Activated naive CD8-positive, alpha-beta T cell treated with anti-CD3 and anti-CD28 coated beads, Interleukin-2, amount 50 U/mL, for 16 hours (primary cell): ENCODE measurements around the gene GTPBP2.
A peak's percentile ranks its signal among the peaks of the same experiment; 100 is the strongest.
"Not testable (repeated sequence)": the region's sequence is repeated elsewhere in the genome, so short reads cannot be mapped to it uniquely, and the experiment has no call there.

Experiments
- DNase-seq: peaks from one replicate; pipeline ENCODE4 v3.0.0-alpha.2; 2020; ENCODE audit warnings: low read depth, low spot score

The GTPBP2 gene

DNA sequence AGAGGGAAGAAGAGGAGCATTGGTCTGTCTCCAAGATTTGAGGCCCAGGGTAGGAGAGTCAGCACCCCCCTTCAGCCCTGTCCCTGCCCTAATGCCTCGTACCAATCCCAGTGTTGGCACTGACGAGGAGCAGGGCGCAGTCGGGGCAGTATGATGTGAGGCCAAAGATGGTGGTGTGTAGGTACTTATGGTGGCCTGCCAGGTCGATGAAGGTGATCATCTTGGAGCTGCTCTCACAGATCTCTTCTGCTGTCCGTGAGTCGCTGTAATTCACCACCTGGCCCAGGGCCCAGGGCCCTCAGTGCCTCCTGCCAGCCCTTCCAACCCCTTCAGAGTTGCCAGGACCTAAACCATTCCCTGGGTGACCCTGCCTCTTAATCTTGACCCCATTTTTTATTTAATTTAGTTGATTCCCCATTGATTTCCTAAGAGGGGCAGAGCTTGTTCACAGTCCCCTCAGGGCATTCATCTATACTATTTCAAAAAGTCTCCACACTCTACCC, 4.2 kb downstream of the GTPBP2 start:
- DNase-seq, result no peak

DNA sequence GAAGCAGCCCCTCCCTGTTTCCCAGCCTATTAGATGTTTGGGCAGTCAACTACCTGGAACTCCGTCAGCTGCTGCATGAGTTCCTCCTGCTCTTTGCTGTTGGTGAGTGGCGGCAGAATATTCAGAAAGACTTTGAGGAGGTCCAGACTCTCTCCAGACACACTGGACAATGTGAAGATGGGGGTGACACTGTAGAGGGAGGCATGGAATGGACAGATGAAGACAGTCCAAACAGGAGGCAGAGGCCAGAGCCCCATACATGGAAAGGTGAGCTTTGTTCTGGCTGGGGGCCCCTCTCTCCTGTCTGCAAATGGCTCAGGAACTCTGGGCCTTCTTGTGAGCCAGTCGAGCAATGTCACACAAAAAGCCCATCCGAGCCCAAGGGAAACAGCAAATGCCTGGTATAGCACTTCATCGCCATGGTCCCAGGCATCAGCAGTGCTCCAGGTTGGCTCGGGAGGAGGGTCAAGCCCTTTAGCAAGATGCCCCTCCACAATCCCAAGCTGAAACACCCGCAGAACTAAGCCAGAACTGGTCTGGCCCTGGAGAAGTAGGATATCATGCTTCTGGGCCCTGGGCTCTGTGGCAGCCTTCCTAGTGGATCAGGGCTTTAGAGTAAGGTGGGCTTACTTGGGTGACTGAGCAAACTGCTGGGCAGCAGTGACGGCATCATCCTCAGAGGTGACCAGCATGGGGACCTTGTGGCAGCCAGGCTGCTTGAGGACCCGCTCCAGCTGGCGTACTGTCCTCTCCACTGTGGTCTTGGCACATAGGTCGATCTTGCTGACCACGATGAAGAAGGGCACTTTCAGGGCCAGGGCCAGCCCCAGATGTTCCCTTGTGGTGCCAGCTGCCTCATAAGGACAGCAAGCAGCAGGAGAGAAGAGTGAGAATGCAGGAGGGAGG, 4.9 kb downstream of the GTPBP2 start:
- DNase-seq, result no peak

DNA sequence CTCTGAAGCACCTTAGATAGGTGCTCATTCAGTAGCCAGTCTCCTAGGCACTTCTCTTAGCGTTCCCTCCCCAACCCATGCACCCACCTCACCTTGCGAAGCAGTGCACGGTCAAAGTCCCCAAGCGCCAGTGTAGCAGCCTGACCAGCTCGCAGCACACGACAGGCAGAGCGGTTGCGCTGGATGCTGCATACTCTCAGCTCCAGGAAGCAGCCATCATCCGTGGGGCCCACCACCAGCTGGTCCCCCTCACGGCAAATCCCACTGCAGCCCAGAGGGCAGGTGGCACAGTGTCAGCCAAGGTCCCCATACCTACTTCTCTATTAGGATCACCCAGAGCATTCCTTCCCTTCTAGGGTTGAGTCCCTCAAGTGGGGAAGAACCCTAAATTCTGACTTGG, 6.5 kb downstream of the GTPBP2 start:
- no peak for DNase-seq

DNA sequence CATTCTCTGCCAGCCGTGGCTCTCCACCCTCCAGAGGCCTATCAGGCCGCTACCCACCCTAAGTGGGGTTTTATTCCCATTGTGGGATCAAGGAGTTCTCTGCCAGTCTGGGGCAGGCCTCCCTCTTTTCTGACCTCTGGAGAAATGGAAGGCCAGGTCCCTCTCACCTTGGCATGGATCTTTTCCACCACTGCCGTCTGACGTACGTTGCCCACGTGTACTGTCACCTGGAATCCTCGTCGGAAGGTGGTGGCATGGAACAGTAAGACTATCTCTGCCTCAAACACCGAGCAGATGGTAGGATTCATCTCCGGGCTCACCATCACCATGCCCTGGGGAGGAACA, 7.3 kb downstream of the GTPBP2 start:
- no peak for DNase-seq

DNA sequence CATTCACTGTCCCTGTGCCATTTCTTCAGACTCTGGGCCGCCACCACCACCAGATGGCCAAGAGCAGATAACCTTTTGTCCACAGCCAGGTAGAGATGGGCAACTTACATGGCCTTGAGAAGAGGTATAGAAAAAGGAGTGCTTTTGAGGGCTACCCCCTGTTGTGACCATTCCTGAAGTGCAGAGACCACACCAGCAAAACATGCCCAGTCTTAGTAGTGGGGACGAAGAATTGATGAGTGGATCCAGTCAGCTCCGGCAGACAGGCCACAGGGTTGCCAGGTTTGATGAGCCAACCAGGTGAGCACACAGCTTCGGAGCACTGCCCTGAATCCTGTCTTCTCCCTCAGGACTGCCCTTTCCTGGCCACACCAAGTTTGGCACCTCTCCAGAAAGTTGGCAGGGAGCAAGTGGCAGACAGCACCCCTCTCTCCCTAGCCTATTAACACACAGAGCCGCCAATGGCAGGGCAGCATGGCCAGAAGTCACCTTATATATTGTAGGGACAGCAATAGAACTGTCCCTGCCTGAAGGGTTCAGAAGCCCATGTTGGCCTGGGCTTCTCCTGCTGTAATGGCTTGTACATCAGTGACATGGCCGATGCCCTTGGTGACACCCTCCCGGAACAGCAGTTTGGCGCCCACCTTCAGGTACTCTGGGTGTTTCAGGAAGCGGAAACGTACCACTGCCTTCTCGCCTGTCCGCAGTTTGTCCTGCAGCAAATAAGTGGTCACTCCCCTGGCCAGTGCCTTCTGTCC, 7.8 kb downstream of the GTPBP2 start:
- no peak for DNase-seq

DNA sequence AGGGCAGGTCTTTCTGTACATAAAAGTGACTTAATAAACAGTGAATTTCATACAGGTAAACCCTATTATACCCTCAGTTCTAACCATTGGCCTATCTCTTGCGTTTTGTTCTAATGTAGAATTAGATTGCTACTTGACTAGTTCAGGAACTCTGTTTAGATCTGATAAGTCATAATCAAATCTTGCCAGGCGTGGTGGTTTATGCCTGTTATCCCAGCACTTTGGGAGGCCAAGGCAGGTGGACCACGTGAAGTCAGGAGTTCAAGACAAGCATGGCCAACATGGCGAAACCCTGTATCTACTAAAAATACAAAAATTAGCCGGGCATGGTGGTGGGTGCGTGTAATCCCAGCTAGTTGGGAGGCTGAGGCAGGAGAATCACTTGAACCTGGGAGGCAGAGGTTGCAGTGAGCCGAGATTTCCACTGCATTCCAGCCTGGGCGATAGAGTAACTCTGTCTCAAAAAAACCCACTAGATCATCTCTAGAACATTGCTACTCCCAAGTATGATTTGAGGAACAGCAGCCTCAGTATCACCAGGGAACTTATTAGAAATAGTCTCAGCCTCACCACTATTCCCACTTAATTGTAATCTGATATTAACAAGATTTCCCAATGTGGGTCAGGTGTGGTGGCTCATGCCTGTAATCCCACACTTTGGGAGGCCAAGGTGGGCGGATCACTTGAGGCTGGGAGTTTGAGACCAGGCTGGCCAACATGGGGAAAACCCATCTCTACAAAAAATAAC, 12.2 kb downstream of the GTPBP2 start:
- no peak for DNase-seq

DNA sequence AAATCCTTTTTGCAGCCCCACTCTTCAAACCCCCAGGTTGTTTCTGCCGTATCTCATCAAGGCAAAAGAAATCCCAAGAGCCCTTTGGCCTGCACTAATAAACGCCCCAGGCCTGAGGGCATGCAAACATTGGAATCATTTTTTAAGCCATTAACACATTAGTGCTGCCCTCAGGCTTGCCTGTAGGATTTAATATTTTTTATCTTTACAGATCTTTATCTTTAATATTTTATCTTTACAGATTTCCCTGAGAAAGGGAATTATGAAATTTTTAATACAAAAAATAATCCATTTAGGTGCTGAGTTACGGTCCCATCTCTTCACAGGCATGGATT, 14.7 kb downstream of the GTPBP2 start:
- no peak for DNase-seq

DNA sequence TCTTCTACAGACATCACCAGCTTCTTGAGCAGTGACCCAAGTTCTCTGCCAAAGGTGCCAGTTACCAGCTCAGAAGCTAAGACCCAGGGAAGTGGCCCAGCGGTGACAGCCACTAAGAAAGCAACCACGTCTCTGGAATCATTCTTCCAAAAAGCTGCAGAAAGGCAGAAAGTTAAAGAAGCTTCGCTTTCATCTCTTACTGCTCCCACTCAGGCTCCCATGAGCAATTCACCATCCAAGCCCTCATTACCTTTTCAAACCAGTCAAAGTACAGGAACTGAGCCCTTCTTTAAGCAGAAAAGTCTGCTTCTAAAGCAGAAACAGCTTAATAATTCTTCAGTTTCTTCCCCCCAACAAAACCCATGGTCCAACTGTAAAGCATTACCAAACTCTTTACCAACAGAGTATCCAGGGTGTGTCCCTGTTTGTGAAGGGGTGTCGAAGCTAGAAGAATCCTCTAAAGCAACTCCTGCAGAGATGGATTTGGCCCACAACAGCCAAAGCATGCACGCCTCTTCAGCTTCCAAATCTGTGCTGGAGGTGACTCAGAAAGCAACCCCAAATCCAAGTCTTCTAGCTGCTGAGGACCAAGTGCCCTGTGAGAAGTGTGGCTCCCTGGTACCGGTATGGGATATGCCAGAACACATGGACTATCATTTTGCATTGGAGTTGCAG, 15.2 kb downstream of the GTPBP2 start:
- no peak for DNase-seq

DNA sequence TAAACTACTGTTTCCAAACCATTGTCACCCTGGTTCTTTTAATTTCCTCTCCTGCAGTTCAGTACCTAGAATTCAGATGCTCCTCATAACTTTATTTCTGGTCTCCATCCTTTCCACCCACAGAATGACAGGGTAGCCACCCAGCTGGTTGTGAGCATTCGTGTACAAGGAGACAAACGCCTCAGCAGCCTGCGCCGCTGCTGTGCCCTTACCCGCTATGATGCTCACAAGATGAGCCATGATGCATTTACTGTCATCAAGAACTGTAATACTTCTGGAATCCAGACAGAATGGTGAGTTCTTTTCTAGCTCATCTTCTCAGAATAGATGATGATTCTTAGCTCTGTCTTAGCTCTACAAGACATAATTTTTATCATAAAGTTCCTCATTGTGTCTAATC, 18.6 kb downstream of the GTPBP2 start:
- DNase-seq, result no peak

DNA sequence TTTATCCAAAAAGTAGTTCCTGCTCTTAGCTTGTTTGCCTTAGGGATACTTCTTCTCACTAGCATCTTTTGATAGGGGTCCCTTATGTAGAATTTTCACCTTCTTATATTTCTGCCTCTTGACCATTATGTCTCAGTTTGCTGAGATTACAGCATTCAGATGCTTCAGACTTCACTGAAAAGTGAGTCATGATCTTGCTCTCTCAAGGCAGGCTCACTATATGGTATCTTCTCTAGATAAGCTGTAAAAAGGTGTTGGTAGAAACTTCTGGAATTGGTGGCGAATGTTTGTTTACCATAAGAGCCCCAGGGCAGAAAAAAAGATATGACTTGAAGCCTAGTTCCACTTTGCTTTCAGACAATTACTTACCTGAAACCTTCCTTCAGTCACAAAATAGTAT, 19.7 kb downstream of the GTPBP2 start:
- no peak for DNase-seq

DNA sequence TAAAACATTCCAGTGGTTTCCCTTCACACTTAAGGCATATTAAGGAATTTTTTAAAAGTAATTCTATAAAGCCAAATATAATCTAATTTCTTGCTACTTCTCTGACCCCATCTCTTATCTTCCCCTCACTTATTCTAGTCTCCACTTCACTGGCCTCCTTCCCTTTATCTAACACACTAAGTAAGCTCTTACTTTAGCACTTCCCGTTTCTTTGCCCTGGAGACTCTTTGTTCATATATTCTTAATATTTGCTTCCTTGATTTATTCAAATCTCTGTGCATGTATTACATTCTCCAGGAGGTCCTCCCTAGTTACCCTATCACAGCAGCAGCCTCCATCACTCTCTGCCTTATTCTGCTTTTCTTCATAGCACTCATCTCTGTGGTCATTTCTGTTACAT, 20.3 kb downstream of the GTPBP2 start:
- no peak for DNase-seq

DNA sequence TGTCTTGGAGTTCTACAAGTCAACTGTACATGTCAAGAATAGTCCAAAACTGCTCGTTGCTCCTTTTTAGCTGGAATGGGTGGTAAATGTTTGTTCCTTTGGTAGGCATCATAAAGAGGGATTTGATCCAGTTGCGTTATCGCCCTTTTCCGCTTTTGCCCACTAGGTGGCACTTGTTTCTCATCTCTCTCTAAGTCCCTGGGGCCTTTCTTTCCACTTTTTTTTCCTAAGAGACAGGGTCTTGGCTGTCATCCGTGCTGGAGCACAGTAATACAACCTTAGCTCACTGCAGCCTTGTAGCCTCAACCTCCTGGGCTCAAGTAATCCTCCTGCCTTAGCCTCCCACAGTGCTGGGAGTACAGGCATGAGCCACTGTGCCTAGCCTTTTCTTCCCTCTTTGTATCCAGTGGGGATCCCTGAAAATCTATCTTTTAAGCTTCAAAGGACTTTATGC, 20.7 kb downstream of the GTPBP2 start:
- peak; percentile 29 for DNase-seq

DNA sequence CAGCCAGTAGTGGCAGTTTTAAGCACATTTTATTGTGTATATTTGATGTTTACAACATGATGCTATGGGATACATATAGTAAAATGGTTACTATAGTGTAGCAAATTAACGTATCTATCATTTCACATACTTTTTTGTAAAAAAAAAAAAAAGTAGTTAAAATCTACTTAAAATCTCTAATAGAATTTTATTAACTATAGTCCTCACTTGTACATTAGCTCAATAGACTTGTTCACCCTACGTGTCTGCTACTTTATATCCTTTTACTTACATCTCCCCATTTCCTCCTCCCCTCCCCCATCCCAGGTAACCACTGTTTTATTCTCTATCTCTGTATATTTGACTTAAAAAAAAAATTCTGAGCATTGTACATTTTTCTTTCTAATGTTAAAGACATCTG, 23.0 kb downstream of the GTPBP2 start:
- no peak for DNase-seq

DNA sequence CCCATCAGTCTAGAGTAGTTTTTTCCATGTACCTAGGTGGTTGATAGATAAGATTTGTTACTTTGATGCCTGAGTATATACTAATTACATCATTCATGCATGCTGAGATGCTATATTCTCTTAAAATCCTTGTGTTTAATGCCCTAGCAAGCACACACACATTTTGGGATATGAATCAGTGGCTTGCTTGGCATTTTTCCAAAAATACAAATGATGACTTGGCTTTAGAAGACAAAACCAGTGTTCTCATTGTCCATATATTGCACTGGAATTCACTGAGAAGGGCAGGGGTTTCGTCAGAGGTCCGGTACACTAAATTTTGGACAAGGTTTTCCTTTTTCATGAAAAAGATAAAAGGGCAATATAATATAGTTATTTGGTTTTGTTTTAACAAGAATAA, 24.9 kb downstream of the GTPBP2 start:
- no peak for DNase-seq

DNA sequence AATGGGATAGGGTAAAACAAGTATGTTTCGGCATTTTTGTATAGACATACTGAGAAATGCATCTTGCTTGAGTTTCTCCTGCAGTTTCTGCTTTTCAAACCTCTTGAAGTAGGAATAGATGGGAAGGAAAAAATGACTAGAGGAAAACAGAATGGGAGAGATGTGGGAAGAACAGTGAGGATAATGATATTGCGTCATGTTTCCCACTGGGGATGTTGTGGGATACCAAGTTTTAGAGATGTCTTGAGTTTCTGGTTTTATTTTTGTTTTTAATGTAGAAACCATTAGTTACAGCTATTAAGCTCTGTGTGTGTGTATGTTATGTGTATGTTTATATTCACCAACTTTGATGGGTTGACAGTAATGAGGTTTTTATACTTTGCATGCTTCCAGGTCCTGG, 28.5 kb downstream of the GTPBP2 start:
- no peak for DNase-seq

DNA sequence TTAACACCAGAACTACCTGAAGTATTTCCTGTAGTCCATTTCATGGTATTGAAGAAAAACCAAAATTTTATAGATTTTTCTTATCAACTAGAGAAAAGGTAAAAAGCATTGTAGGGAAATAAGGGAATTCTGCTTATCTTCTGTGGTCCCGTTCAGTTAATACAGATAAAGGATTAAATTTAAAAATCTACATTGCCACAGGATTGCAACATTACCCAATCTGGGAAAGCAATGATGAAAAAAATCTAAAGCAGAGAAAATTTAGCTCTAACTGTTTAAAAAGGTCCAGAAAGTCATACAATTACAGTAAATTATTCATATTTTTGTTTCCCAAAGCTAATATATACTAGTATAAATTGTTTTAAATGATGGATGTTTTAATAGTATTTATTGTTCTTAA, 35.1 kb downstream of the GTPBP2 start:
- DNase-seq, result no peak

DNA sequence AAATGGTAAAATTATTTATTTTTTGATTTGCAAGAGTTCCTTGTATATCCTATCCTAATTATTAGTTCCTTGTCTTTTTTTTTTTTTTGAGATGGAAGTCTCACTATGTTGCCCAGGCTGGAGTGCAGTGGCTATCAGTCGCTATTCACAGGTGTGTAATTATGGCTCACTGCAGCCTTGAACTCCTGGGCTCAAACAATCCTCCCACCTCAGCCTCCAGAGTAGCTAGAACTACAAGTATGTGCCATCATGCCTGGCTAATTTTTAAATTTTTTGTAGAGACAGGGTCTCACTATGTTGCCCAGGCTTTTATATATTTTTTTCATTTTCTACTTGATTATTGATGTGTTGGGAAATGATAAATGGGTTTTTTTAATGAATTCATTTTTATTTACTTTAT, 39.5 kb downstream of the GTPBP2 start:
- DNase-seq, result not testable (repeated sequence)

DNA sequence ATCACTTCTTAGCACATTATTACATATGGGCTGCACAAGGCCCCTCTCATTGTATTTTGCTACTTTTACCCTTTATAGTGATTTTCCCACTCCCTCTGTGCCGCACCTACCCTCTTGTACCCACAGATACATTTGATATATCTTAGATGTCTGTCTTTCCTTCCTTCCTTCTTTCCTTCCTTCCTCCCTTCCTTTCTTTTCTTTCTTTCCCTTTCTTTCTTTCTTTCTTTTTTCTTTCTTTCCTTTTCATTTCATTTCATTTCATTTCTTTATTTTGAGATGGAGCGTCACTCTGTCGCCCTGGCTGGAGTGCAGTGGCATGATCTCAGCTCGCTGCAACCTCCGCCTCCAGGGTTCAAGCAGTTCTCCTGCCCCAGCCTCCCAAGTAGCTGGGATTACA, 40.9 kb downstream of the GTPBP2 start:
- no peak for DNase-seq

DNA sequence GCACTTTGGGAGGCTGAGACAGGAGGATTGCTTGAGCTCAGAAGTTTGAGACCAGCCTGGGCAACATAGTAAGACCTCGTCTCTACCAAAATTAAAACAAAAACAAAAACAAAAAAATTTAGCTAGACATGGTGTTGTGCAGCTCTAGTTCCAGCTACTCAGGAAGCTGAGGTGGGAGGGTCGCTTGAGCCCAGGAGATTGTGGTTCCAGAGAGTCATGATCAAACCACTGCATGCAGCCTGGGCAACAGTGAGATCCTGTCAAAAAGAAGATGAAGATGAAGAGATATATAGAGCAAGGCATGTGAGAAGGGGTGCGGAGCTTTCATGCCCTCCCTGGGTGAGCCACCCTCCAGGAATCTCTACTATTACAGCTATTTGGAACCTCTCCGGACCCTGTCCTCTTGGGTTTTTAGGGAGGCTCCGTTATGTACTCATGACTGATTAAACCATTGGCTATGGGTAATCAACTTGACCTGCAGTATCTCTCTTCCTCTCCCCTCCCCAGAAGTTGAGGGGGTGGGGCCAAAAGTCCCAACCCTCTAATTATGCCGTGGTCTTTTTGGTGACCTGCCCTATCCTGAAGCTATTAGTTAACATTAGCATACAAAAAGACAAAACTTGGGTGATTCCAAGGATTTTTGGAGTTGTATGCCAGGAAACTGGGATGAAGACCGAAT, 44.0 kb downstream of the GTPBP2 start:
- DNase-seq, result no peak

DNA sequence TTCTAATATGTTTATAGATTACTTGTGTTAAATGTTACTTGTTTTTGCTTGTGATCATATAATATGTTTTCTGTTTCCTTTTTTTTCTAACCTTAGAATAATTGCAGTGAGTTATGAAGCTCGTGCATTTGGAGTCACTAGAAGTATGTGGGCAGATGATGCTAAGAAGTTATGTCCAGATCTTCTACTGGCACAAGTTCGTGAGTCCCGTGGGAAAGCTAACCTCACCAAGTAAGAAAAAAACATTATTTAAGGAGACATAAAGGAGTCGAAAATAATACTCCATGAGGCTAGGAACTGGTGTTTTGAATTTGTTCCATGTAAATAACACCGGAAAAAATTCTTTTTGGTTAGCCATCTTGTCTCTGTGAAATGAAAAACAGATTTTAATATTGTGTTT, 46.2 kb downstream of the GTPBP2 start:
- DNase-seq, result no peak

DNA sequence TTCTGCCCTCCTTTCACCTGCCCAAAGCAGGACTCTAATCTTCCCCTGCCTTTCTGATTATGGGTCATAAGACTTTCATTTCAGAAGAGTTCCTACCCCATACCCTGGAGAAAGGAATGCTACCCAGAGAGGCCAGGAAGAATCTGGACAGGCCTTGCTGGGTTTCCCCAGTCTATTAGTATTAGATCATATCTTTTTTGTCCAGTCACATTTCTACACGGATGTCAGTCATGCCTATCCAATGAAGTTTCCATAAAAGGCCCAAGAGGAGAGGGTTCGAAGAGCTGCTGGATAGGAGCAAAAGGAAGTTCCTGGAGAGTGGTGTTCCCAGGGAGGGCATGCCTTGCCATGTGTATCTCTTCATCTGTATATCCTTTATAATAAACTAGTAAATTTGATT, 49.9 kb downstream of the GTPBP2 start:
- DNase-seq, result no peak
